Subcutaneous adipose tissue (tissue), 4 donors: ENCODE data around the gene CX3CL1. TPM values are rescaled to one million over a fixed set of nuclear protein-coding genes. Genes with fewer than 3 reads are reported as not detected.

Experiments used
- total RNA-seq, 4 donors: library from RNA; depleted of rRNA; stranded (reverse); fragments of >200 nt; gene quantifications; one replicate each; pipeline ENCODE4 v1.1.0, GENCODE V29; 2016
- TF ChIP-seq, protein P1 (sequence below): fragments of 450-650 bp; IDR thresholded peaks from one replicate; pipeline ENCODE4 v1.5.1; 2016; ENCODE audit warnings: low read depth, mild to moderate bottlenecking, control low read depth, antibody characterized with exemption, moderate library complexity

Gene CX3CL1
- total RNA-seq, 4 donors from 2014 or later: 4.7 to 25.4 (median 6.2) TPM

GRCh38 chr16:57371494-57372371 lies 557 bp upstream of the CX3CL1 start:
- TF ChIP-seq, protein P1, sequence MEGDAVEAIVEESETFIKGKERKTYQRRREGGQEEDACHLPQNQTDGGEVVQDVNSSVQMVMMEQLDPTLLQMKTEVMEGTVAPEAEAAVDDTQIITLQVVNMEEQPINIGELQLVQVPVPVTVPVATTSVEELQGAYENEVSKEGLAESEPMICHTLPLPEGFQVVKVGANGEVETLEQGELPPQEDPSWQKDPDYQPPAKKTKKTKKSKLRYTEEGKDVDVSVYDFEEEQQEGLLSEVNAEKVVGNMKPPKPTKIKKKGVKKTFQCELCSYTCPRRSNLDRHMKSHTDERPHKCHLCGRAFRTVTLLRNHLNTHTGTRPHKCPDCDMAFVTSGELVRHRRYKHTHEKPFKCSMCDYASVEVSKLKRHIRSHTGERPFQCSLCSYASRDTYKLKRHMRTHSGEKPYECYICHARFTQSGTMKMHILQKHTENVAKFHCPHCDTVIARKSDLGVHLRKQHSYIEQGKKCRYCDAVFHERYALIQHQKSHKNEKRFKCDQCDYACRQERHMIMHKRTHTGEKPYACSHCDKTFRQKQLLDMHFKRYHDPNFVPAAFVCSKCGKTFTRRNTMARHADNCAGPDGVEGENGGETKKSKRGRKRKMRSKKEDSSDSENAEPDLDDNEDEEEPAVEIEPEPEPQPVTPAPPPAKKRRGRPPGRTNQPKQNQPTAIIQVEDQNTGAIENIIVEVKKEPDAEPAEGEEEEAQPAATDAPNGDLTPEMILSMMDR: no peak

DNA sequence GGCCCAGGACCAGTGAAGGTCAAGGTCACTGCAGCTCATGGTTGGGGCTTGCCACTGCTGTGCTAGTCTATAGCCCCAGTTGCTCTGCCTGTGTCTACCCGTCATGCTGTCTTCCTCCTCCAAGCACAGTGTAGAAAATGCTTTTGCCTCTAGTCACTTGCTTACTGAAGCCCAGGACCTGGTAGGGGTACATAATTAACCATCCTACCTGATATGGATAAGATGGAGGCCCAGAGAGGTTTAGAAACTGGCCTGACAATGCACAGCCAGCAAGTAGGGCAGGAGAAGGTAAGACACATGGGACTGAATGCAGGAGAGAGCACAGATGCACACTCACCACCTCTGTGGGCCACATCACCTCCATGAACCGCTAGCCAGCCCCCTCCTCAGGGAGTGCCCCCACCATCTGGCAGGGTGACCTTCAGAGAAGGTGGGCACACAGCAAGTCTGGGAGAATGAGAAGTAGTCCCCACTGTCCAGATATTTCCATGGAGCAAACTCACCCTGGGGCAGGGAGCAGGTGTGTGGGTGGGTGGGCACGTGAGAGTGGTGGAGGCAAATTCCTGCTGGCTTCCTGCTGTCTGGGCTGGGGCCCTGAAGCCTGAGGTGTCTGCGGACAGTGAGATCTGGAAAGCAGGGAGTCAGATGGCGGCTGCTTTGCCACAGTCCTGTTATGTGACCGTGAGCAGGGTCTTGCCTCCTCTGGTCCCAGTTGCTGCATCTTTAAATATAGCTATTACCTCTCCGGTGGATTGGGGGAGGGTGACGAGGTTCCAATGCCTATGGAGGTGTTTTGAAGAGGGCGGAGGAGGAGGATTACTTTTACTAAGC lies 1.0 kb downstream of the CX3CL1 start:
- TF ChIP-seq, protein P1: no peak

DNA sequence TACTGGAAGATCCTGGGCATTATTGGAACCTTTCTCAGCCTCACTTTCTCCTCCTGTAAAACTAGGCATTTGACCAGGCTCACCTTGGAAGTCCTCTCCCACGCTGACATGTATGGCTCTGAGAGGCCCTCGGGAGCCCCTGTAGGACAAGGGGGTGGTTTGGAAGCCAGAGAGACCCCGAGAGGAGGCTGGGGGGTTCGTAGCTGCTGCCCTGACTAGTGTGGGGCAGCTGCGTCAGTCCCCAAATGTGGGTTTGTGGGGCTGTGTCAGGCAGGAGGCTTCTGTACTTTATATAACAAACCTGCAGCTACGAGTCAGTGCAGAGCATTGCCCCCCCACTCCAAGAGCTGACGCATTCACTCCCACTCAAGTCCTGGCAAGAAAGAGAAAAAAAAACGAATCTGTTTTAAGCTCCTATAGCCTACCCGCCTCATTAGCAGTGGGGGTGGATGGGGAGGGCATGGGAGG lies 1.8 kb downstream of the CX3CL1 start:
- TF ChIP-seq, protein P1: no peak

DNA sequence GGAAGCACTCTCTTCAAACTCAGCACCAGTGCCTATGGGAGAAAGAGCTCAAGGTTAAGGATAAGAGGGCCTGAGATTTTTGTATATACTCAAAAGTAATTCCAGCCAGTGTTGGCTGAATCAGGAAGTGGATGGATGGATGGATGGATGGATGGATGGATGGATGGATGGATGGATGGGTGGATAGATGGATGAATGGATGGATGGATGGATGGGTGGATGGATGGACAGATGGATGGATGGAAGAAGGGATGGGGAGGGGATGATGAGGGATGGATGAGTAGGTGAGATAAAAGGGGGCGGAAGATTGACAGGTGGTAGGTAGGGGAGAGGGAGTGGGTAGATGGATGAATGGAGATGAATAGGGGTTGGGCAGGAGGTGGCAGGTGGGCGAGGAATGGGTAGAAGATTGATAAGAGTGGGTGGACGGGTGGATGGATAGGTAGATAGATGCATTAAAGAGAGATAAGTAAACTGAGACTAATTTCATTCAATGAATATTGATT lies 4.1 kb downstream of the CX3CL1 start:
- TF ChIP-seq, protein P1: no peak

- TF ChIP-seq, protein P1: no peak
Measured at GRCh38 chr16:57377080-57377841, 5.0 kb downstream of the CX3CL1 start.

DNA sequence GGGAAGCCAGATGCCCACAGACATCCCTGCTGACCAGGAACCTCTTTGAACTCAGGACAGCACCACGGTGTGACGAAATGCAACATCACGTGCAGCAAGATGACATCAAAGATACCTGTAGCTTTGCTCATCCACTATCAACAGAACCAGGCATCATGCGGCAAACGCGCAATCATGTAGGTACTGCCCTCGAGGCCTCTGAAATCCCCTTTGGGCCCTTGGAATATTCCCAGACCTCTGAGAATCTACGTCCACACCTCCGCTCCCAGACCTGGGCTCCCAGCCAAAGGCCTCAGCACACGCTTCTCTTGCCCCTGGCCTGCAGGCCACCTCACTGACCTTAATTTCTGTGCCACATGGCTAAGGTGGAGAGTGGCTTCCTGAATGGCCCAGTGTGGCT lies 7.3 kb downstream of the CX3CL1 start:
- TF ChIP-seq, protein P1: no peak
